Smooth muscle cell of the brain vasculature (primary cell): ENCODE data around the gene CRYGN.

ENCODE experiments used
- DNase-seq: peaks from one replicate; pipeline ENCODE4 v3.0.0-alpha.2; 2012; ENCODE audit warnings: low read depth, low spot score

The CRYGN gene

DNA sequence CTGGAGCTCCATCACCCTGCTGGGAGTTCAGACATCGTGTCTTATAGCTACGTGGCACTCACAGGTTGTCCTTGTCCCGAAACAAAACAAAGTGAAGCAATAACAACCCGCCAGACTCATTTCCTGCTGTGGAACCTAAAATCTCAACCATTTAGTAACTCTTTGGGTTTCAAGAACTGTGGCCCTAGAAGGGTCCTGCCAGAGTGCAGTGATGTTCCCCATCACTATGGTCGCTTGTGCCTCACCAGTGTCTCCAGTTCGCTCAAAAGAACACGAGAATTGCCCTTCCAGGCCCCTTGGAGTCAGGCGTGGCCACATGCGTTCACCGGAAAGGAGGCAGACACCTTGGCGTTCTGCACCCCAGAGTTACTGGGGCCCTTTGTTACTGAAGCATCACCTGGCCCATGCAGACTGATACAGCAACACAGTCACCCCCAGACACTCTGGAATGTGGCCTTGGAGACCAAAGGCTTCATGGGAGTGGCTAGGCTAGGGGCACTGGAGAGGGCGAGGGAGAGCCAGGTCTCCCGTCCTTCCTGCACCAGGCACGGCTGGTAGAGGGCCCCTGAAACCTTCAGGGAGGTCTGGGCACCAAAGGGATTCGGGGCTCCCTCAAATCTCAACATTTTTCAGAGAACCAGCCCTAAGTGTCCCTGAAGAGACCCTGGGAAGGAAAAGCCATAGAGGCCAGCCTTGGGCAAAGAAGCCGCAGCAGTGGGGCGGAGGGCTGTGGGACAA lies 908 bp downstream of the CRYGN start:
- no peak for DNase-seq

DNA sequence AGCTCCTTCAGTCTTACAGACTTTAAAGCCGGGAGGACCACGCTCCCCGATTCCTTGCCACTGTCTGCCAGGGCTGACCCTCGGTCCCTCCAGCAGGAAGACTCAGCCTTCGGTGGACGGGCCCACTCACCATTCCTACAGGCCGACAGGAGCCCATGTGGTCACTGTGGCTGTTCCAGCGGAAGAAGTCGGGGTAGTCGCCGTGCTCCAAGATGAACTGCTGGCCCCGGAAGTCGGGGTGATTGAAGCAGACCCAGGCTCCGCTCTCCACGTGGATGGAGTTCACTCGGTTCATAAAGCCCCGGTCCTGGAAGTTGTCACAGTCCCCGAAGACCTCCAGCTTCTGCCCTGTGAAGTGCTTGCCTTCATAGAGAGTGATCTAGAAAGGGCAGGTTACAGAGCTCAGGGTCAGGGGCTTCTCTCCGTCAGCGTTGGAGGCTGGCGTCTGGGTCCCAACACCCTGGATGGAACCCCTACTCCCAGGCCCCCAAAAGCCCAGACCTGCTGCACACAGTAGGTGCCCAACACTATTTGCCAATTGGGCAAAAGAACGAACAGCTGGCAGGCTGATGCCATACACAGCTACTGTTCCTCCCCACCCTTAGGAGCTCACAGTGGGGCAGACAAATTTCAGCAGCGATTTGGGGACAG lies 1.9 kb downstream of the CRYGN start:
- DNase-seq, result no peak

DNA sequence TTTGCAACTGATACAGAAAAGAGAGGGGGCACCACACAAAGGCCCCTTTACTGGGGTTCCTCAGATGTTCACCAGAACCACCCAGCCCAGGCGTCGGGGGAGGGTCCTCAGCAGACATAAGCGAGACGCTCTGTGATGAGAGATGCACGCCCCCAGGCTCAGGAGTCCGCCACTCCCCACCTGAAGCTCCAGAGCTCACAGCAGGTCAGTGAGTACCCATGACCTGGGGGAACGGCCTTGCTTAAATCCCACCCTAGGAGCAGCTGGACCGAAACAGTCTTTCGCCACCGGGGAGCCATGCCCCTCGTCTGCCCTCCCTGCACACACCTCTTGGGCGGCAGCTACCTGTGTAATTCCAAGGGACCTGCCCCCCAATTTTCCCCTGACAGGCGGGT lies 2.8 kb downstream of the CRYGN start:
- no peak for DNase-seq

DNA sequence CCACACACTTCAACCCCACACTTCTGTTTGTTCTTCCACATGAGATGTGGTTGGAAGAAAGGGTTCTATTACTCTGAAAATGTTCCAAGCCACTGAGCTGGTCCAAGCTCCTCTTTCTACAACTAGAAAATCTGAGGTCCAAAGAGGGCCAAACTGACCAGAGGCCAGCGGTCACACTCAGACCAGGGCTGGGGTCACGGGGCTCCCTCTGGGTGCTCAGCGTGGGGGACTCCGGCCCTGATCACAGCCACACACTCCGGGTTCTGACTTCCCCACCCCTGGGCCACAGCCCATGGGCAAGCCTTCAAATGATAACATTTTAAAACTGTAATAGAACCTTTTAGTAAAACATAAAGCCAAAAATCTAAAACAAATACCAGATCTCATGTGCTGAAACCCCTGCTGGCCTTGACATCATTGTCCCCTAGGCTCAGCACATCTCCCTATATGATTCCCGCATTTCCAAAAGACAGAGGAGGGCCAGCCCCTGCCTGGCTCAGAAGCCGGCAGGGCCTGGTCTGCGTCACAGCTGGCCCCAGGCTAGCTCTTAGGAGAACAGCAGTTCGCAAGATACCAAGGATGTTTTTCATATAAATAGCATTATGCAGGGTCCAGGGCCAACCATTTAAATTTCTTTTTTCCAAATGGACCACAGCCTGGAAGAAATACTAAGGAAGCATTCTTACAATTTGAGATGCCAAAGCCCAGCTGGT lies 3.3 kb downstream of the CRYGN start:
- no peak for DNase-seq

DNA sequence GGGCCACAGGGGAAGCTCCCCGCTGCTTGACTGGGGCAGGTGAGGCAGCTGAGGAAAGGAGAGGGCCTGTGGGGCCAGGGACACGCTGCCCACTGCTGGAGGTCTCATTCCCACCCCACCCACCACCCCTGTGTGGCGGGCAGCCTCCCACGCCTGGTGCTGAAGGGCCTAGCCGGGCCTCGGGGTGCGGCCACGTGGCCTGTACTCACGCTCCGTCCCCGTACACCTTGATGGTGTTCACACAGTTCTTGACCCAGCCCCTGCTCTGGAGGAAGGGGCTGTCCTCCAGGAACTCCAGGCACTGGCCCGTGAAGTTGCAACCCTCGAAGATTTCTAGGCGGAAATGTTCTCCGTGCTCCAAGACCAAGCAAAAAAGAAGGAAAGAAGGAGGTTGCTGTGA lies 4.0 kb downstream of the CRYGN start:
- no peak for DNase-seq

DNA sequence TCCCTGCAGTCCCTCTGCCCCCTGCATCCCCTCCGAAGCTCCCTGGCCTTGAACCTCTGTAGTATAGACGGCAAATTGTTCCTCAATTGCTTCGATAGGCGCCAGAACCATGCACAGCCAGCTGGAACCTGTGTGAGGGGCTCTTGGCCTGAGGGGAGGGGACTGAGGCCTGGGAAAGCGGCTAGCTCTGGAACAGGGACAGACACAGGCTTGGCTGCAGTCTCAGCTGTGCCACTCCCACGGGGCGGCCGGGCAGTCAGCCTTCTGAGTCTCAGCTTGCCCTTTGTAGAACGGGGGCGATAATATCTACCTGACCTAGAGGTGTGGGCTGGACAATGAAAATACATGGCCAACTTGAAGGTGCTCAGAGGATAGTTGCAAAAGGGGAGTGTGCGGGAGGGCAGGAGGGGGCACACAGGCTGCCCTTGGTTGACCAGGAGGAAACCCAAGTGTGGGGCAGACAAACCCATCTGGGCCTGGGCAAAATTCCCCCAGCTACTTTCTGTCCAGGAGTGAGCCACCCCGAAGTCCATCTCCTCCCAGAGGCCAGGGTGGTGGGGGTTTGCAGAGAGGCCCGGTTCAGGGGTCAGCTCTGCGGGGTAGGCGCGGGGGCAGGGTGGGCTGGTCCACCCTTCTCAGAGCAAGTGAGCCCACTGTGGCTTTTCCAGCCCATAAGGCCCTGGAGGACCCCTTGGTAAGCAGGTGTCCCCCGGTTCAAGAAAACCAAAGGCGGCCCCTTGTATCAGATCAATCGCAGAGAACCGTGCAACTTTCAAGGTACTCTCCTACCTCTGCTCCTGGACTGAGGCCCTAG lies 4.6 kb downstream of the CRYGN start:
- no peak for DNase-seq

DNA sequence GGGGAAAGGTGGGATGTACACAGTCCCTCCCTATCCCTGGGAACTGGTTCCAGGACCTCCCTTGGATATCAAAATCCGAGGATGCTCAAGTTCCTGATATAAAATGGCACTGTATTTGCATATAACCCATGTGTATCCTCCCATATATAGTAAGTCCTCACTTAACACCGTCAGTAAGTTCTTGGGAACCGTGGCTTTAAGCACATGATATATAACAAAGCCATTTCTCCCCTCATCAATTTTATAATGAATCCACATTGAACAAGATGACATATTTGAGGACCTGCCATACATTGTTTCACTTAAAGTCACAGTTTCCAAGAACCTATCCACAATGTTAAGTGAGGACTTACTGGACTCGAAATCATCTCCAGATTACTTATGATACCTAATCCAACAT lies 5.4 kb downstream of the CRYGN start:
- DNase-seq, result no peak

DNA sequence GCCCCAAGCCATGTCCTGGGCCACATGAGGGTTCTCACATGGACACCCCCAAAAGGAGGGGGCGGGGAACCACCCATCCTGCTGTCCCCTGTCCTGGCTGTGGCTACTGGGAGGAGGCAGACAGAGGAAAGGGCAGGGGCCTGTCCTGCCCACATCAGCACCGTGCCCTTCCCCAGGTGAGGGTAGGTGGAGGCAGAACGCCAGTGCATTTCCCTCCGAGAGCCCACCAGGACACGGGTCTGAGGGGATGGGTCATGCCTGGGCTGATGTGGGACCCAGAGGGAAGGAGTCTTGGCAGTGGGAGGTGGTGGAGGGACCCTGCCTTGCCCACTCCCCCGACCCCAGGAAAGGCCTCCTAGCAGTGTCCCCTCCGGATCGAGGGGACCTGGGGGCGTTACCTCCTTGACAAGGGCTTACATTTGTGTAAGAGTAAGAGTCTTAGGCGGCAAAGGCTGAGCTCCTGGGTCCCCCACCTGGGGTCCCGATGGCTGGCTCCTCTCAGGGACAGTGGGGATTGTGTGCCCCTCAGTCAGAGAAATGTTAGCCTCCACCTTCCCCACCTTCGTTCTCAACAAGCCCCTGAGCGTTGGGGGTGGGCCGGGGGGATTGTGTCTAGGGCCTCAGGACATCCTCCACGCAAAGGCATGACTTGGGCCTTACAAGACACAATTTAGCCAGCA lies 6.1 kb downstream of the CRYGN start:
- no peak for DNase-seq

DNA sequence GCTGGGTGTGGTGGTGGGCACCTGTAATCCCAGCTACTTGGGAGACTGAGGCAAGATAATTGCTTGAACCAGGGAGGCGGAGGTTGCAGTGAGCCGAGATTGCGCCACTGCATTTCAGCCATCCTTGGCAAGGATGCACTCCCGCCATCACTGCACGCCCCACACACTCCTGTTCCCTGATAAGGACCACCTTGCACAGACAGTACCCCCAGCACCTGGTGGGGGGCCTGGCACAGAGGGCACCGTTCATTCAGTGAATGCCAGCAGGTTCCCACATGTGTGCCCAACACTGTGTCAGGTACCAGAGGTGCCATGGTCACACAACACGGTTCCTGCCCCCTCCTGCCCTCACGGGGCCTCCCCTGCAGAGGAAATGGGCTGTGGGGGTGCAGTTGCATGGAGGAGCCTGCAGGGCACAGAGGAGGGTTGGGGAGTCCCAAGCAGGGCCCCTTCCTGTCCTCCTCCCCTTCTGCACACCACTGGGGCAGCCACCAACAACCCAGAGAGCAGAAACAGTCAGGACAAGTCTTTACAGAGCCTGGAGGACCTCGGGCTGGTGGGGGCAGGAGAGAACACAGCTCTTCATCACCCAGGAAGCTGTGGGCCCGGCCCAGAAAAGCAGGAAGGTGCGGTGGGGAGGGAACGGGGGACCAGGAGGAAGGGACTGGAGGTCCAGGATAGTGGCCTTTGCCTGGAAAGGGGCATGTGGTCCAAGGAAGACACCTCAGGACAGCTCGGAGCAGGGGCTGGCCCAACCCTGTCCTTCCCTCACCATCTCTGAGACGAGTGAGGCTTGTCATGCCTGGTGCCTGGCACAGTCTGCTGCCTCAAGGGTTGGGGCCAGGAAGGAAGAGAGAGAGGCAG lies 7.1 kb downstream of the CRYGN start:
- no peak for DNase-seq

DNA sequence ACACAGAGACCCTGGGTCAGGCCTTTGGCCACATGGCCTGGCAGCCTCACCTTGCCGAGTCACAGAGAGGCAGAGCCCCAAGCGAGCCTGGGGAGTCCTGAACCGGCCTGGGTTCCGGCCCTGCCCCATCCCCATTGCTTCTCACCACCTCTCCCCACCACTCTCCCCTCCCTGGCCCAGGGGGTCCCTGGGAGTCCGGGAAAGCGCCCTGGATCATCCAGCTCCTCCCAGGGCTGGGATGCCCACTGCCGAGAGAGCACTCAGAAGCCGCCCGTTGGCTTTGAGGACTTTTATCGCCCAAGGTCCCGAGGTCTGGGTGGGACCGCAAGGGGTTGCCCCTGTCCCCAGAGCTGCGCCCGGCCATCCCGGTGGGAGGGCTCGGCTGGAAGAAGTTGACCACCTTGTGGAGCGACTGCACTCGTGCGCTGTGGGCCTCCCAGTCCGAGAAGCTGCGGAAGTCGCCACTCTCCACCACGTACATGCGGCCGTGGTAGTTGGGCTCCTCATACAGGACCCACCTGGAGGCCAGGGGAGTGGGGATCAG lies 8.1 kb downstream of the CRYGN start:
- no peak for DNase-seq

DNA sequence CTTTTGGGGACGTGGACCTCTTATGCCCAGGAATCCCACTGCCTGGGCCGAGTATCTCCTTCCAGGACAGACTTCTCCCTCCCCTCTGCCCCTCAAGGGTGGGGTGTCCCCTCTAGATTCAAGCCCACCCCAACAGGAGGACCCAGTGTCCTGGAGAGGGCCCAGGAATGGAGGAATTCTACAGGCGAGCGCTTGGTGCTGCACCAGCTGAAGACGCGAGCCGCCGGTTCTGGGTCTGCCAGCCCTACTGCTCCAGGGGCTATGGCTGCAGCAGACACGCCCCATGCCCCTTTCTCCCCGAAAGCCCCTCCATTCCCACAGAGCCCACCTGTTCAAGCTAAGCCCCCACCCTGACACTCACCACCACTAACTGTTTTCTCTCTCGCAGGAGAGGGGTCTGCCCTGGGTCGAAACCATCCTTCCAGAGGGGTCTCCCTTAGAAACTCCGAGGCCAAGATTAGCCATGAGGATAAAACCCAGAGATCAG lies 8.6 kb downstream of the CRYGN start:
- no peak for DNase-seq

DNA sequence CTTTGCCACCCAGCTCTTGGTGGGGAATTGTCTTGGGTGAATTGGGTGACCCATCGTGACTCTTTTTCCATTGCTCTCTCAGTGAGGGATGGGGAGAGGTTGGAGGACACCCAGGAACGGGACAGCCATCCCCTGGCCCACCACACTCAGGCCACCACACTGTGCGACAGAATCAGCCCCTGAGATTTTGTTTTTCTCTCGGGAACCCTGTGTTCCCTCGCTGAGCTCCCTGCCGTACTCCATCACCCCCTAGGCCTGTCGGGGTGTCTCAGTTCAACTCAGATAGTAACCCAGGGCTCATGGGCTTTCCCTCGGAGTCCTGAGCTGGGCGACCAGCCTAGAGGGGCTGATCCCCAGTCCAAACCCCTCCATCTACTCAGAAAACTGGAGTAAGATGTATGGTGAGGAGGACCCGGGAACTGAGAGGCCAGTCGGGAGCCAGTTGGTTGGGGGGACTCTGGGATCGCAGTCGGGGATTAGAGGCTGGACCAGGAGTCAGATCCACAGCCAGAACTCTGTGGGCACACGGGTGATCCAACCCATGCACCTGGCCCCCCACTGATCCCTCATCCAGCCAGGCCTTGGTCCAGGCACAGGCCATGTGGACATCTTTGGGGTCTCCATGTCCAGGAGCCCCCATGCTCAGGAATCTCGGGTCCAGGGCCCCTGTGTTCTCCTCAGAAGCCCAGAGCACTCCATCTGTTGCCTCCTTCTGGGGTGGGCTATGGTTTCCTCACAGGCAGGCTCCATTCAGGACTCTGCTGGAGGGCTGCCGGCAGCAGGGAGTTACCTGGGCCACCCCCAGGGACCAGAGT lies 9.3 kb downstream of the CRYGN start:
- no peak for DNase-seq

DNA sequence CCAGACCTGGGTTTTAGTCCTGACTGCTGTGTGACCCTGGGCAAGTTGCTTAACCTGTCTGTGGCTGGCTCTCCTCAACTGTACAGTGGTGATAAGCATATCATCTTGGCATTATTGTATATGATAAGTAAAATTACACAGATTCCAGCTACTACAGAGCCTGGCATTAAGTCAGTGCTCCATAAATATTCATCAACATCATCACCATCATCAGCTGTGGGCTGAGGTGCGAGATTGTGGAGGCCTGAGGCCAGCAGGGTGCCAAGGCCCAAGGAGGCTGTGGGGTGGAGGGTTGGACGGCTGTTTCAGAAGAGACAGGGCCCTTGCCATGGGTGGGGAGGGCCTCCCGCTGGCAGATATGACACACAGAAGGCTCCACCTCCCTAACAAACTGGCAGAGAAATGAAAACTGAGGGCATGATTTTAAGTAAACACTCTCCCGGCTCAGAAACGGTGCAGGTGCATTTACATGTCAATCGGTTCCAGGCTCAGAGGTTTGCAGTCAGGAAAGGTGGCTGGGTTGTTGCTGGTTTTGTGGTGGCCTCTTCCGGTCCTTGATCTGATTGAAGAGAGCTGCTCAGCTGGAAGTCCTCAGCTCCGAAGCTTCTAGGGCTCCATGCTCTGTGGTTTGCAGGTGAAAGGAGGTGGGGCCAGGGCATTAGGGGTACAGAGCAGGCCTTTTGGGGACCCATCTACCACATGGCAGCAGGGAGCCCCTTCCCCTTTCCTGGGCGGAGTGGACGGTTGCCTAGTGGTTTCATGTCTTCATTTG lies 10.2 kb downstream of the CRYGN start:
- DNase-seq, result no peak

DNA sequence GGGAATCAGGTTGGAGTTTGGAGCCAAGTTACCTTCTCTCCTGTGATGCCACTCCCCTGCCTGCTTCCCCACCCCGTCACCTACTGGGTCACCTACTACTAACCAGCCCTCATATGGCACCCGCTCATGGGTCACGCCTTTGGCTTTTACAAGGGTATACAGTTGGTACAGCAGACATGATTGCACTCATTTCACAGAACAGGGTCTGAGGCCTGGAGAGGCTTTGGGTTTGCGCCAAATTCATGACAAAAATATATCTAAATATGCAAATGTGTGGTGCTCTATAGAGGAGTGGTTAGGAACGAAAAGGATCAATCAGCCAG lies 10.7 kb downstream of the CRYGN start:
- DNase-seq, result no peak

DNA sequence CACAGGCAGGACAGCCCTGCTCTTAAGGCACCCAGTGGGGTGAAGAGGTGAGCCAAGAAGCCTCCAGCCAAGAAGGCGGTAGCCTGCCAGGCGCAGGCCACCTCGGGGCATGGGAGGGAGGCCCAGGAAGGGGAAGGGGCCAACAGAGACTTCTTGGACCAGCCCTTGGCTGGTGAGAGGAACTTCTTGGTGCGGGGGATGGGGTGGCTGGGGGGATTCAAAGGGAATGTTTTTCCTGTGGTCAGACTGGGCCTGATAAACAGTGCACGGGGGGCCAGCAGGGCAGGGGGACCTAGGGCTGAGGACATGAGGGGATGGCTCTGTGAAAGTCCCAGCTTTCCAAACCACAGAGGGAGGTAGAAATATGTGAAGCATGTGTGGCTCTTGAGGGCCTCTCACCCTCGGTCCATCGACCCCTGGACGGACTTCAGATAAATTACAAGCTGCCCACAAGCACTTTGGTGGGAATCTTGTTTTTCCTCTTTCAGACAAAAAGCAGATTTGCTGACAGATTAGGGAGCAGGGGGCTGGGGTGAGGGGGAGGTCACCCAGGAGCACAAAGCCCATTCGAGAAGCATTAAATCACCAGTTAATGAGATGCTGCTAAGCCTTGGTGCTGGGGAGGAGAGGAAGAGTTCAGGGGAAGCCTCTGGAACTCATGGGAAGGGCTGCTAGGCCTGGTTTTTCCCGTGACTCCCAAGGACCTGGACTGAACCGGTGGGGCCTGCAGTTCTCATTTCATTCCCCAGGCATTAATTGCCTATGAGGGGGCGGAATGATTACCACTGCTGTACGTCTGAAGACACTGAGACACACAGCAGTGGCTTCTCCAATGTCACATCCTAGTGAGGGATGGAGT lies 11.3 kb downstream of the CRYGN start:
- DNase-seq, result peak; percentile 71

DNA sequence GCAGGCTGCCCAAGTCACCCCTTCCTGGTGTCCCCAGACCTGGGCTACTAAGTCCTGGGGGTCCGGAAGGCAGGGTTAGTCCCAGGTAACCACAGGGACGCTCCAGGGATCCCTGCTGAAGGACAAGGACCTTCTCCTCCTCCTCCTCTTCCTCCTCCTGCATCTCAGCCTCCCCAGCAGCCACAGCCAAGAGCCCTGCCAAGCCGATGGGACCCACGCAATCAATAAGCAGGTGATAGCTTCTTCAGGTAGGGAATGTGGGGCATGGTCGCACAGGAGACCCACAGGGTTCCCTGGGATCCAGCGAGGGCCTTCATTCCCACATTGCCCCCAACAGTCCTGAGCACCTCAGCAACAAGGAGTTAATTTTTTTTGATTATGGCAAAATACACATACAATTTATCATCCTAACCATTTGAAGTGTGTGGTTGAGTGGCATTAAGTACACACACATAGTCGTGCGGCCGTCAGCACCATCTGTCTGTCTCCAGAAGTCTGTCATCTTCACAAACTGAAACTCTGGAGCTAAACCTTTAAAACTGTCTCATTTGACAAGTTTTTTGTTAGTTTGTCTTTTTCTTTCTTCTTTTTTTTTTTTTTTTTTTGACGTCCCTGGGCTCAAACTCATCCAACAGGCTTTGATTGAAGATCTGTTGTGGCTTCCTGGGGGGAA lies 12.1 kb downstream of the CRYGN start:
- no peak for DNase-seq
